Stimulated activated CD8-positive, alpha-beta memory T cell treated with anti-CD3 and anti-CD28 coated beads, Interleukin-2, amount 100 ng/mL, for 1 hour (primary cell): ENCODE measurements around the gene SAG.
A peak's percentile ranks its signal among the peaks of the same experiment; 100 is the strongest.
"Not testable (repeated sequence)": the region's sequence is repeated elsewhere in the genome, so short reads cannot be mapped to it uniquely, and the experiment has no call there.

Source experiments
- DNase-seq, 2 donors: peaks; one replicate each; pipeline ENCODE4 v3.0.0-alpha.2; 2020; ENCODE audit warnings: low read depth in 2 of 2

The SAG gene

DNA sequence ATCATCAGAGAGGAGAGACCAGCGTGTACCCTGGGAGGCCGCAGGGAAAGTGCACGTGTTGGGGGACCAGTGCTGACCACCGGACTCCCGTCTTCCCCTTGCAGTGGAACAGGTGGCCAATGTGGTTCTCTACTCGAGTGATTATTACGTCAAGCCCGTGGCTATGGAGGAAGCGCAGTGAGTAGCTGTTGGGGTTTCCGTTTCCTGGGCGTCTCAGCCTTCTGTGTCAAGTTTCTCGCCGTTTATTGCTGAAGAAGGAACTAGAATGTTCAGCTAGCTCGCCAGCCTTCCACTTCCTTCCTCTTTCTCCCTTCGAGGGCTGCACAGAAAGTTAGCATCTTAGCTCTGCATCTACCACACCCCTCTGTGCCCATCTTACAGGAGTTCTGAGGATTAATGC lies 23.9 kb downstream of the SAG start:
- DNase-seq = peak; percentile 57 to 59

DNA sequence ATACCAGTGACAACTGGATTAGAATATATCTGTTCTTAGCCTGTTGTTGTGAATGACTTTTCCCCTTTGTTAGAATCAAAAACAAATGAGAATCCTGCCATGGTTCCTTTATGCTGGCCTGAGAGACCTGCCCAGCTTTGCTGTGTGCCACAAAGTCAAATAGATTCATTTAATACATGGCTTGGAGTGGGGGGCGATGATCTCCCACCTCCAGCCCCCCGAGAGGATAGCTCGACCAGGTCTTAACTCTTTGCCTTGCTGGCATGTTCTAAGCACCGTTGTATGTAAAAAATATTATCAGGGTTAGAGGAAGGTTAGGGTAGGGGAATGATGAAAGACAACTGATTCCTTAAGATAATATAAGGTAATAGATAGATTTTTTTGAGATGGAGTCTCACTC lies 24.5 kb downstream of the SAG start:
- DNase-seq = no peak

DNA sequence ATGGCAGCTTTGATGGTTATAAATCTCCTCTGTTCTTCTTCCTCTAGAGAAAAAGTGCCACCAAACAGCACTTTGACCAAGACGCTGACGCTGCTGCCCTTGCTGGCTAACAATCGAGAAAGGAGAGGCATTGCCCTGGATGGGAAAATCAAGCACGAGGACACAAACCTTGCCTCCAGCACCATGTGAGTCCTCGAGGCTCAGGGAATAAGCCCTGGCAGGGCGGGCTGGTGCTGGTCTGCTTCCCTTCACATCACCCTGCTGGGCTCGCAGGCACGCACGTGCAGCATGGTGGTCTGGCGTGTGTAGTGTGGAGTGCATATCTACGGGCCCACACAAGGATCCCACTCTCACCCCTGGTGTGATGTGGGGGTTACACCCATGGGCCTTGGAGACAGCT lies 27.3 kb downstream of the SAG start:
- no peak for DNase-seq

DNA sequence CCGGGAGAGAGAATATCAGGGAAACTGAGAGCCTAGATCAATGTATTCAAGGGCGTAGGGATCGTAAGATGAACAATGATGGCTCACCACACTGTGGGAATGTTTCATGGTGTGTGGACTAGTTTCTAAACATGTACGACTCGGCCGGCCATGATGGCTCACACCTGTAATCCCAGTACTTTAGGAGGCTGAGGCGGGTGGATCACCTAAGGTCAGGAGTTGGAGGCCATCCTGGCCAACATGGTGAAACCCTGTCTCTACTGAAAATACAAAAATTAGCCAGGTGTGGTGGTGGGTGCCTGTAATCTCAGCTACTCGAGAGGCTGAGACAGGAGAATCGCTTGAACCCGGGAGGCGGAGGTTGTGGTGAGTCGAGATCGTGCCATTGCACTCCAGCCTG lies 28.5 kb downstream of the SAG start:
- DNase-seq = not testable (repeated sequence)

DNA sequence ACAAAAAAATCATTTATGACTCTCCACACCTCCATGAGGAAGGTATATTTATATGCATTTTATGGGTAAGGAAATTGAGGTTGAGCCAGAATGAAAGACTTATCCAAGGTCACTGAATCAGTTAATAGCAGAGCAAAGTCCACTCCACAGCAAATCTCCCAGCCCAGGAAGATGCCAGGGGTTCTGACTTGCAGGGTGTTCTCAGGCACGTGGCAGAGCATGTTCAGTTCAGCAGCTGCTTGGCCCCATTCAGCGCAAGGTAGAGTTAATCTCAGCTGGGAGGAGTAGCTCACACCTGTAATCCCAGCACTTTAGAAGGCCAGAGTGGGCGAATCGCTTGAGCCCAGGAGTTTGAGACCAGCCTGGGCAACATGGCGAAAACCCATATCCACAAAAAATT lies 28.9 kb downstream of the SAG start:
- no peak for DNase-seq

DNA sequence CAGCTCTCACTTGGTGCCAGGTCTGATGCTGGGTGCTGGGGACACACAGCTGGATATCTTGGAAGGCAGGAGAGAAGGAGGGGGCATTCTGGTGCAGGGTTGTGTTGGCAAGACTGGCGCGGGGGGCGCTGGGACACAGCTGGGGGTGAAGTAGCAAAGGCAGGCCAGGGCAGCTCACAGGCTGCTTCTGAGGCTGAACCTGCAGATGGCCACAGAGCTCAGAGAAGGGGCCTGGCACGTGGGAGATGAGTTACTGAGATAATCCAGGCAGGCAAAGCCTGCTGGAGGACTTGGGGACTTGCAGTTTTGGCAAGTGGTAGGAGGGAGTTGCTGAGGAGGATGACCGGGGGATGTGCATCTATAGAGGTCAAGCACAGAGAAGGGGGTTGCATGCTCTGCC lies 30.4 kb downstream of the SAG start:
- DNase-seq = no peak

DNA sequence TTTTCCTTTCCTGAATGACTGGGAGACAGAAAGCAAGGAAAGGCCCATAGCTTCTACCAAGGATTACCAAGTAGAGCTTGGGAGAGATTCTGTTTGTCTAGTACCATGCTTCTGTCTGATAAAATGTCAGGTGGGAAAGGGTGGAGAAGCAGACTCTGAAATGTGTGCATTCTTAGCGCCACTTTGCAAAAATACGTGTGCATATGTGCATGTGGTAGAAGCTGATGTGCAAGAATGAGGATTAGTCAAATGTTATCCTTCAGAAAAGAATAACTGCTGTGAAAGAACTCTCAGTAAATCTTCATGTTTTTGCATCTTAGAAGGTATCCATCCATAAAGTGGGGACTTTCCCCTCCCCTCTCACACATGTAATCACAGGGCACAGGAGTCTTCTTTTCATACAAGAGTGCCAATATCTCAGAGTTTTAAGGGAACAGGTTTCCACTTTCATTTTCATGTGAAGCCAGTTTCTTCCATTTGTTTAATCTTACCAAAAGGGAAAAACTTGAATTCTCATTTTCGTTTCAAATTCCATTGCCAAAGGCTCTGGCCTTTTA lies 31.3 kb downstream of the SAG start:
- no peak for DNase-seq

DNA sequence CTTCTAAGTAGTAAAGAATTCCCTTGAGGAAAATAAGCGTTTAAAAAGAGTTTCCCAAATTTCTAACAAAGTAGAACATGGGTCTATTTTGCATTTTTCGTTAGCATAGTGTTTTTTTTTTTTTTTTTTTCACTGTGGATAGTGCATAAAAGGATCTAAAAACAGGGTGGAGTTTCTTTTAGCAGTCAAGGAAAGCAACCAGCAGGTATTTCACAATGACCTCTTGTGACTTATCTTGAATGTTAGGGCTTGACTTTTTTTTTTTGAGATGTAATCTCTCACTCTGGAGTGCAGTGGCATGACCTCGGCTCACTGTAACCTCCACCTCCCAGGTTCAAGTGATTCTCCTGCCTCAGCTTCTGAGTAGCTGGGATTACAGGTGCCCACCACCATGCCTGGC lies 31.8 kb downstream of the SAG start:
- DNase-seq = no peak

DNA sequence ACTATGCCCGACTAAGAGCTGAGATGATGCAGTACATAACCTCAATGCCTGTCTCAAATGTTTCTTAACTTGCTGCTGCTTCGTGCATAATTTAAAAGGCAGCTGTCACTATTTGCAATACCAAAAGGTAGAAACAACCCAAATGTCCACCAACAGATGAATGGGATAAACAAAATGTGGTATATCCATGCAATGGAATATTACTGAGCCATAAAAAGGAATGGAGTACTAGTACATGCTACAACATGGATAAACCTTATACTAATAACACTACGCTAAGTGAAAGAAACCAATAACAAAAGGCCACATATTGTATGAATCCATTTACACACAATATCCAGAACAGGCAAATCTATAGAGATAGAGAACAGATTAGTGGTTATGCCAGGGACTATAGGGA lies 33.7 kb downstream of the SAG start:
- no peak for DNase-seq

DNA sequence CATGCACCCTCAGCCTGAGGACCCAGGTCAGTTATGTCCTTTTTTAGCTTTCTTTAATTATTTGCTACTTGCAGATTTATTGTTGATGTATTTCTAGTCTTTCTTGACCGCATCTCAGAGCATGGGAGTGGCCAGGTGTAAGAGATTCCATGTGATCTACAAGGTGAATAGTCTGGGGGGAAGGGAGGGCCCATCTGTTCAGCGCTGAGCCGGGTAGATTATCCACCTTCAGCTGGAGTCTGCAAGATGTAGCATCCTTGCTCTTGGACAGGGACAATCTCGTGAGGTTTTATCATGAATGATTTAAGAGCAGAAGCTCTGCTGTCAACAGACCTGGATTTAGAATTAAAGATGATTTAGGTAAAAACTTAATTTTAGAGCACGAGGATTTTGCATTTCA lies 34.7 kb downstream of the SAG start:
- DNase-seq = no peak

DNA sequence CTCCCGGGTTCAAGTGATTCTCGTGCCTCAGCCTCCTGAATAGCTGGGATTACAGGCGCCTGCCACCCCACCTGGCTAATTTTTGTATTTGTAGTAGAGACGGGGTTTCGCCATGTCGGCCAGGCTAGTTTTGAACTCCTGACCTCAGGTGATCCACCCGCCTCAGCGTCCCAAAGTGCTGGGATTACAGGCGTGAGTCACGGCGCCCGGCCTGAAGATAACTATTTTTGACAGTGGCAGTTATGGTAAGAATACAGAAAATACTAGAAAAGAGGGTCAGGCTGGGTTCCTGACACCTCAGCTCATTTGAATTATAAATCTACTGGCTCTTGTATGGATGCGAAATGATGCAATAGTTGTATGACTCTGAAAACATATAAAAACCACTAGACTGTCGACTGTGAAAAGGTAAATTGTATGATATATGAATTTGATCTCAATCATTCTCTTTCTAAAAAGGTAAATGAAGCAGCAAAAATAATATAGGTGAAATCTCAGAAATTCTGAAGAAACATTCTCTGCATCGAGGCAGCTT lies 35.6 kb downstream of the SAG start:
- DNase-seq = no peak

DNA sequence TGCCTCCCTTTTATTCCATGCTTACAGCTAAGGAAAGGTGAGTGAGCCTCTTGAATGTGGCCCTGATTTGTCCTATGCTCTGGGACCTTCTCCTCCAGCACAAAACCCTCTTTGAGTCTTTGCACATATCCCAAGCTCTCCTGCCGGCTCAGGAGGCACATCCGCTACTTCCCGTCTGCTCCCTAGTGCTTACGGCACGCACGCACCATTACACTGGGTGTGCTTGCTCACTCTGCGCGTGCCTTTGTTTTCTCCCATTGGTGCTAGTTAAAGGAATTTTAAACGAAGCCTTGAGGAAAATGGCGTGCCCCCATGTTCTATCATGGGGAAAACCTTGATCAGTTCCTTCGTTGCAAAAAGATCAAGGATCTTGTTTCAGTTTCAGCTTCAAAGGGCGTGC lies 38.8 kb downstream of the SAG start:
- no peak for DNase-seq

DNA sequence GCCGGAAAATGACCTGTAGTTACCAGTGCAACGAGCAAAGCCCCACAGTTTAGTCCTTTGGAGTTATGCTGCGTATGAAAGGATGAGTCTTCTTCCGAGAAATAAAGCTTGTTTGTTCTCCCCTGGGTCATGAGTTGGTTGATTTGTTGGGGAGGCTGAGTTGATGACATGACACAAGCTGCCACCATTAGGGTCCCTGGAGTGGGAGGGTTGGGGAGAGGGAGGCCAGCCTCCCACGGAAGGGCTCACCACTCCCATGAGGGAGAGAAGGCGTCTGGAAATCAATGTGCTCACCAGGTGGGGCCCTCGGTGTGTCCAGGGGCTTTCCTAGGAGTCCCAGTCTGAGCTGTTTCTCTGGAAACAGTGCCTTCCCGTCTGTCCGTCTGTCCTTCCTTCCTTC lies 39.3 kb downstream of the SAG start:
- no peak for DNase-seq

DNA sequence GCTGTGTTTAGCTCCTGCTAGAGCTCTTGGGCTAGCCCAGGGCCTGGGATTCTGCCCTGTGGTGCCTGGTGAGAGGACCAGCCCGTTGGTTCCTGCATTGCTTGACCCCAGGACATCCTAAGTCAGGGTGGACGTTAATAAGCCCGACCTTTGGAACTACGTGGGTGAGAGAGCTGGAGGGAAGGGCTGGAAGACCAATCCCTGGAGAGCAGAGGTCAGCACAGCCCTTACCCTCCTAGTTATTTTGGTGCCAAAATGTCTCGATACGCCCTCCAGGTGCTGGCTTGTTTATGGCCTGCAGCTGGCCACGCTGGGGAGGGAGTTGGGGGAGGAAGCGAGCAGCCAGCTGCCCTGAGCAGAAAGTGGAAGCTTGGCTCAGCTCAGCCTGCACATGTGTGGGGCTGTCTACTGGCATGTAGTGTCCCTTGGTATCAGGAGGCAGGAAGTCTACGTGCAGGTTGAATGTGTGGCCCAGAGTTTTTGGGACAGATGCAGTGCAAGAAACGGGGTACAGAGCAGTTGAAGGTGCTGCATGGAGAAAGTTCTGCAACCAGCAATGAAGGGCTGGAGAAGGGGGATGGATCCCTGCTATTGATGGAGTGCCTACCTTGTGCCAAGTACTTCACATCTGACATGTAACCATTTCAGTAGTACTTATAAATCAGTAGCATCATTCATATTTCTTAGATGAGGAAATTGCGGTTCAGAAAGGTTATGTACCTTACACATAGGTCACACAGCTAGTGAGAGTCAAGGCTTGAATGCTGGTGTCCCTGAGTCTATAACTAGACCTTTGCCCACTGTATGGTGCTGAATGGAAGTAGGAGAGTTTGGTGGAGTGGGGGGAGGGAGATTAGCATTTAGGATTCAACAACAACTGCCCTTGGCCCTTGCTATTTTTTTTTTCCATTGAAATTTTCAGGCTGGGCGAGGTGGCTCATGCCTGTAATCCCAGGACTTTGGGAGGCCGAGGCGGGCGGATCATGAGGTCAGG lies 41.7 kb downstream of the SAG start:
- DNase-seq = no peak

DNA sequence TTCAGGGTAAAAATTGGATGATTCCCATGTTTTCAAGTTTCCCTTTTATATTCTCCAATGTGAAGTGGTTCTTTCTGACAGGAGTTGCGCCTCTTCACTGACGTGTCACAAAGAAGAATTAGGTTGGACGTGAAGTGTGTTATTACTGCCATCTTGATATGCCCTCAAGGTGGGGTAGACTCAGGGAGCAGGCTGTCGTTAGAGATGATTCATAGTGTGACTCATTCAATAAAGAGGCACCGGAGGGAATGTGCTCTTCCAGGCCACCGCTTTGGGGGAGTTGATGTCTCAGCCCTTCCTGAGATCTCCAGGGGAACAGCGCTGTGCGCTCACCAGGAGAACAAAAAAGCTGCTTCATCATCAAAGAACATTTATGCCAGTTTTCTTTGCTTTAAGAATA lies 43.1 kb downstream of the SAG start:
- DNase-seq = no peak

DNA sequence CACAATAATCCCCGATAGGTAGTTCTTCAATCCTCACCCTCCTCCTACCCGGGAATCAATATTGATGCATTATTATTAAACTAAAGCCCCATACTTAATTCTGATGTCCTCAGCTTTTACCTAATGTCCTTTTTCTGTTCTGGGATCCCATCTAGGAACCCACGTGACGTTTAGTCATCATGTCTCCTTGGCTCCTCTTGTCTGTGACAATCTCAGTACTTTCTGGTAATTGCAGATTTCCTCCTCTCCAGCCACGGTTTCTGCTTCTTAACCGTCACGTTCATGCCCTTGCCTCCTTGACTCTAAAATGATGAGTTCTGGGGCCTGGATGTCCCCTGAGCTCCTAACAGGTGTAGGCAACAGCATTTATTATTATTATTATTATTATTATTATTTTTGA lies 43.8 kb downstream of the SAG start:
- DNase-seq = no peak

DNA sequence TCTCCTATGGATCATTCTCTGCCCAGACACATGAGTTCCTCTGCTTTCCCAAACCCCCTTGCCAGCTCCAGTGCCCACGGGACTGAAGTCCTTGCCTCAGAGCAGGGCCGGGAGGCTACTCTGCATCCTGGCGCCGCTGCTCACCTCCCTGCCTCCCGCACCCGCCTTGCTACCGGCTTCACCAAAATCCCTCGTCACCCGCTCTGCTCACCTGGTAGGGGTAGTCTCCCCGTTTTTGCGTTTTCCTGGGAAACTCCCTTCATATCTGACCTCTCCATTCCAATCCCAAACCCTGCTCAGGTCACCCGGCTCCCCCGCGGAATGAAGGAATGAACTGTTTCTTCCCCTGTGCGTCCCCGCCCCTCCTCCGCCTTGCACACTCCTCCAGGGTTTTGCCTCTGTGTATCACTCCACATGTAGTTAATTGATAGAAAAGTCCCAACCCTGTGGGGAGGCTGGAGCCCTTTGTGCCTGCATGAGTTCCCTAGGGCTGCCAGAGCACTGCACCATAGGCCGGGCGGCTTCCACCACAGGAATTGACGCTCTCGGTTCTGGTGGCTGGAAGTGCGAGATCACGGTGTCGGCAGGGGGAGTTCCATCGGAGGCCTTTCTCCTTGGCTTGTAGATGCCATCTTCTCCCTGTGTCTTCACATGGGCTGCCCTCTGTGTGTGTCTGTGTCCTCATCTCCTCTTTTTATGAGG lies 44.7 kb downstream of the SAG start:
- no peak for DNase-seq

DNA sequence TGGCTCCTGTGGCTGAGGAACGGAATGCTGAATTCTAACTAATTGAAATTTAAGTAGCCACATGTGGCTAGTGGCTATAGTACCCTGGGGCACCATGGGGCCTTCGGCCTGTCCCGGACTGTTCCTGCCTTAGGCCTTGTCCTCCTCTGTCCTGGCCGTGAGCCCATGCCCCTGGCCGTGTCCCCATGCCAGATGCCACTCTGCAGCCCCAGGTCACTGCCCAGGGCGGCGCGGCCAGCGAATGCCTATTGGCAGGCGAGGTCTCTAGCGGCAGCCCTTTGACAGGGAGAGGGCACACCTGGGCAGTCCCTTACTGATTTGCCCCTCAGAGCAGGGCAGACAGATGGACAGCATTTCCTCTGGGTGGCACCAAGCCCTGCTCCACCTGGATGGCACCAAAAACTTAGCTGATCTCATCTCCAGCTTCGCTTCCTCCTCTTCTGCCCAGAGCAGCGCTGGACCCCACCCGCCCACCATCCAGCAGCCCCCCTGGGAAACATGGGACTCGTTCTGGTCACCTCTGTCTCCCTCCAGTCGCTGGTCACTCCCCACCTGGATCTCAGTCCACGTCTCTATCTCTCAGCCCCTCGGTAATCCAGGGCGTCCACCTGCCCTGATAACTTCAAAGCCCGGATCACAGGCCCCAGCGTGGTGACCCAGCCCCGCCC lies 45.6 kb downstream of the SAG start:
- no peak for DNase-seq

DNA sequence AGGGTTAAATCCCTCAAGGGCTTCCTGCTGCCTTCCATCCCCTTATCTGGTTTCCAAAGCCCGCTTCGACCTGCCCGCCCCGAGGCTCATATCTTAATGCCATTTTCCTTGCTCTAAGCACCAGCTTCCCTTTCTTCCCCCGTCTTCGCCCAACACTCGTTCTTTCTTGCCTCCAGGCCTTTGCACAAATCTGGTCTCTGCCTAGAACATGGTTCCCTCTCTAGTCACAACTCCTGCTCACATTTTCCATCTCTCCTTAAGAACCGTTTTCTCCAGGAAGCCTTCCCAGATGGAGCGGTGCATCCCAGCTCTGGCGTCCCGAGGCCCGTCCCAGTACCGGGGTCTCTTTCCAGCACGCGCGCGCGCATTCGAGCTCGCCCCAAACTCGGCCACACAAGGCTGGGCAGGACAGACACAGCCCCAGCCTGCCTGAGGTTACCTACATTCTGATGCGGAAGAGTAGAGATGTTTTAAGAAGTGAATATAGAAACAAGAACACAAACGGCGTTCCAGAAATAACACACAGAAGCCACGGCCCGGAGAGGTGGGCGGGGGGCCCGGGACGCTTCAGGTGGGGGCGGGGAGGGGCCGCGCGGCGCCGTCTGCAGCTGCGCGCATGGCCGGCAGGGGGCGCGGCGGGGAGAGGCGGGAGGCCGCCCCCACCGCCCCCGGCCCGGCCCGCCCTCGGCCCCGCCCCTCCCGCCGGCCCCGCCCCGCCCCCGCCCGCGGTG lies 46.3 kb downstream of the SAG start, which contains the start of gene DGKD:
TSS of gene DGKD (plus strand) at position 726 of the 731 bp plus-strand sequence. CDS start 25 bp downstream, outside the sequence.
- DNase-seq = peak; percentile 65 to 69

DNA sequence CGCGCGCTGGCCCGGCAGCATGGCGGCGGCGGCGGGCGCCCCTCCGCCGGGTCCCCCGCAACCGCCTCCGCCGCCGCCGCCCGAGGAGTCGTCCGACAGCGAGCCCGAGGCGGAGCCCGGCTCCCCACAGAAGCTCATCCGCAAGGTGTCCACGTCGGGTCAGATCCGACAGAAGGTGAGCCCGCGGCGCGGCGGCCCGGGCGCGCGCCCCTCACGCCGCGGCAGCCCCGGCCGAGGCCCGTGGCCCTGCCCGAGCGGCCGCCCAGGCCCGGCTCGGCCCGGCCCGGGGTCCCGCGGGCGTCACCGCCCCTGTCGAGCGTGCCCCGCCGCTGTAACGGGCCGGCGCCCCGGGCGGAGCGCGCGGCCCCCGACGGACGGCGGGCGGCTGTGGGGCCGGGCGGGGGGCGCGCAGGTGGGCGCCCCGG lies 46.9 kb downstream of the SAG start:
- no peak for DNase-seq

DNA sequence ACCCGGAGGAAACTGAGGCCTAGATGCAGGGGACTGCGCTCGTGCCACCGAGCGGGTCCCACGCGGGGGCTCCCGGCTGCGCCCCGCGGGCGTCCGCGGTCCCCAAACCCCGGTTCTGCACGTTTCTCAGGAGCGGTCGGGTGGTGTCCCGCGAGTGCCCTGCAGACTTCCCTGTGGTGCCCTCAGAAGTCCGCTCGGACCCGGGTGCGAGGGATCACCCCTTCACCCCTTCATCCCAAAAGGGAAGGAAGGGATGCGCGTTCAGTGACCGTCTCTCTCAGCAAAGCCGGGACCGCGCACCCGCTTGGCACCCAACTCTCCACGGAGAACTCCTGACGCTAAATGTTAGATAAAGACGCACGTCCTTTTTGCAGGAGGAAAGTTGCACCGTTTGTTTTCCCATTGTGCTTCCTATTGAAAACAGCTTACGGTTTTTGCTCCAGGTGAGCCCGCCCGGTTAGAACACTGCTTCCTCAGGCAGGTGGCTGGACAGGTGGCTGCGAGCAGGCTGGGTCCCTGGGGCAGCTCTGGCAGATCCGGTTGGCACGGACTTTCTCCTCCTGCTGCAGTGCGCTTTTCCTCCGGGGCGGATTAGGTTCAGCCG lies 47.5 kb downstream of the SAG start:
- DNase-seq = no peak
